ENCODE data around the gene CIAO2B. TPM values are rescaled to one million over a fixed set of nuclear protein-coding genes. Genes with fewer than 3 reads are reported as not detected.
"Not testable (repeated sequence)": the region's sequence is repeated elsewhere in the genome, so short reads cannot be mapped to it uniquely, and the experiment has no call there.

Gene CIAO2B
- total RNA-seq, 1 donor from 2014 or later: 165 TPM

GRCh38 chr16:66943426-66944053 is 9.3 kb upstream of the CIAO2B start:
- Mint-ChIP-seq H3K4me3 (ENCODE audit: low read depth) (no peak overlapping the region), H3K4me1 (ENCODE audit: low read depth) (peaks cover 12% of the 10 kb centered on the region), H3K36me3 (ENCODE audit: low read depth) (peaks cover 43% of the 10 kb centered on the region), H3K27me3 (ENCODE audit: low read depth) (peaks cover 6% of the 10 kb centered on the region), H3K9me3 (no peaks in the 10 kb centered on the region), H3K27ac (no peak overlapping the region)
- no peak for DNase-seq (ENCODE audit: low spot score)
- intact Hi-C loops (cut with micrococcal nuclease): no loop called here

DNA sequence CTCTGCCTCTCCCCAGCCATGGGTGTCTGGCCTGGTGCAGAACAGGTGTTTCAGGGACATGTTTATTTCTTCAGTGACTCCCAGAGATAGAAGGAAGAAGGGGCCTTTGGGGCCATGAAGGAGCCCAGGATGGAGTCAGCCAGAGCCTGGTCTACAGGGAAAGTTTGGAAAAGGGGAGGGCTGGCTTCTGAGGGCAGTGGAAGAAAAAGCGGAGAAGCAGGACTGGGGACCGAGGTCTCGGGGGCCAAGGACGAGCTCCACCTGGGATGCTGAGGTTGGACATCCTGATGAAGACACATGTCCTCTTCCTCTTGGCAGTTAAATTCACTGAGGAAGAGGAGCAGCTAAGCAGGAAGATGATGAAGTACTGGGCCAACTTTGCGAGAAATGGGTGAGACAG is 8.8 kb upstream of the CIAO2B start:
- Mint-ChIP-seq H3K27me3 (ENCODE audit: low read depth) (no peaks in the 10 kb centered on the region), H3K27ac (no peak overlapping the region), H3K9me3 (no peaks in the 10 kb centered on the region), H3K4me1 (ENCODE audit: low read depth) (peaks cover 8% of the 10 kb centered on the region), H3K36me3 (ENCODE audit: low read depth) (peaks cover 44% of the 10 kb centered on the region), H3K4me3 (ENCODE audit: low read depth) (no peak overlapping the region)
- intact Hi-C loops (cut with micrococcal nuclease): no loop called here
- DNase-seq (ENCODE audit: low spot score): no peak

GRCh38 chr16:66940236-66940635 is 6.0 kb upstream of the CIAO2B start:
- H3K9me3 Mint-ChIP-seq: no peaks in the 10 kb centered on the region
- no peak for DNase-seq (ENCODE audit: low spot score)
- no peaks in the 10 kb centered on the region for H3K27me3 Mint-ChIP-seq (ENCODE audit: low read depth)
- no peak overlapping the region for H3K27ac Mint-ChIP-seq
- H3K4me3 Mint-ChIP-seq (ENCODE audit: low read depth): no peak overlapping the region
- peaks cover 59% of the 10 kb centered on the region for H3K36me3 Mint-ChIP-seq (ENCODE audit: low read depth)
- peaks cover 22% of the 10 kb centered on the region for H3K4me1 Mint-ChIP-seq (ENCODE audit: low read depth)
- intact Hi-C loops (cut with micrococcal nuclease): no loop called here

DNA sequence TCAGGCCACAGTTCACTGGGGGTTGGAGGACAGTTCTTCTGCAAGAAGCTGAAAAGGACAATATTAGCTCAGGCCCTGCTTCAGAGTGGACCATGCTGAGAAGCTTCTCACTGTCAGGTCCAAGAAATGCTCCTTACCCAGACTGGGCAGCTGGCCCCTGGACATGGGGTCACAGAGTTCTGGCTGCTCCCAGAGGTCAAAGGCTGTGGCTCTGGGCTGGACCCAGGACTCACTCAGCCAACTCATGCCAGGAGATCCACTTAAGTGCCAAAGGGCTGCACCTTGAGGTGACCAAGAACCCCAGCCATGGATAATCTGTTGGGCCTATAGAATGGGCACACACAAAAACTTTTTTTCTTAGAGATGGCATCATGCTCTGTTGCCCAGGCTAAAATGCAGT is 5.2 kb upstream of the CIAO2B start:
- no peak overlapping the region for H3K4me3 Mint-ChIP-seq (ENCODE audit: low read depth)
- H3K4me1 Mint-ChIP-seq (ENCODE audit: low read depth): peaks cover 25% of the 10 kb centered on the region
- peaks cover 59% of the 10 kb centered on the region for H3K36me3 Mint-ChIP-seq (ENCODE audit: low read depth)
- no peaks in the 10 kb centered on the region for H3K27me3 Mint-ChIP-seq (ENCODE audit: low read depth)
- no peaks in the 10 kb centered on the region for H3K9me3 Mint-ChIP-seq
- no peak for DNase-seq (ENCODE audit: low spot score)
- H3K27ac Mint-ChIP-seq: no peak overlapping the region
- intact Hi-C loops (cut with micrococcal nuclease): no loop called here

- H3K4me3 Mint-ChIP-seq (ENCODE audit: low read depth): no peak overlapping the region
- no peak for DNase-seq (ENCODE audit: low spot score)
- no peaks in the 10 kb centered on the region for H3K27me3 Mint-ChIP-seq (ENCODE audit: low read depth)
- H3K36me3 Mint-ChIP-seq (ENCODE audit: low read depth): peaks cover 63% of the 10 kb centered on the region
- H3K27ac Mint-ChIP-seq: no peak overlapping the region
- H3K9me3 Mint-ChIP-seq: no peaks in the 10 kb centered on the region
- peaks cover 34% of the 10 kb centered on the region for H3K4me1 Mint-ChIP-seq (ENCODE audit: low read depth)
- intact Hi-C loops (cut with micrococcal nuclease): no loop called here
Observed at GRCh38 chr16:66937725-66938337, 3.6 kb upstream of the CIAO2B start.

GRCh38 chr16:66936889-66937554 is 2.8 kb upstream of the CIAO2B start:
- H3K4me1 Mint-ChIP-seq (ENCODE audit: low read depth): peaks cover 42% of the 10 kb centered on the region
- H3K36me3 Mint-ChIP-seq (ENCODE audit: low read depth): peaks cover 62% of the 10 kb centered on the region
- peak overlapping the region; percentile 21 for H3K27ac Mint-ChIP-seq
- H3K9me3 Mint-ChIP-seq: no peaks in the 10 kb centered on the region
- DNase-seq (ENCODE audit: low spot score): no peak
- intact Hi-C loops (cut with micrococcal nuclease): no loop called here
- peak overlapping the region; percentile 63 for H3K4me3 Mint-ChIP-seq (ENCODE audit: low read depth)
- H3K27me3 Mint-ChIP-seq (ENCODE audit: low read depth): no peaks in the 10 kb centered on the region

- Mint-ChIP-seq H3K4me3 (ENCODE audit: low read depth) (peak overlapping the region; percentile 63), H3K36me3 (ENCODE audit: low read depth) (peaks cover 62% of the 10 kb centered on the region), H3K27ac (peak overlapping the region; percentile 21), H3K9me3 (no peaks in the 10 kb centered on the region), H3K4me1 (ENCODE audit: low read depth) (peaks cover 48% of the 10 kb centered on the region), H3K27me3 (ENCODE audit: low read depth) (no peaks in the 10 kb centered on the region)
- DNase-seq (ENCODE audit: low spot score): no peak
- intact Hi-C loops (cut with micrococcal nuclease): no loop called here
Observed at GRCh38 chr16:66936462-66936861, 2.3 kb upstream of the CIAO2B start.

DNA sequence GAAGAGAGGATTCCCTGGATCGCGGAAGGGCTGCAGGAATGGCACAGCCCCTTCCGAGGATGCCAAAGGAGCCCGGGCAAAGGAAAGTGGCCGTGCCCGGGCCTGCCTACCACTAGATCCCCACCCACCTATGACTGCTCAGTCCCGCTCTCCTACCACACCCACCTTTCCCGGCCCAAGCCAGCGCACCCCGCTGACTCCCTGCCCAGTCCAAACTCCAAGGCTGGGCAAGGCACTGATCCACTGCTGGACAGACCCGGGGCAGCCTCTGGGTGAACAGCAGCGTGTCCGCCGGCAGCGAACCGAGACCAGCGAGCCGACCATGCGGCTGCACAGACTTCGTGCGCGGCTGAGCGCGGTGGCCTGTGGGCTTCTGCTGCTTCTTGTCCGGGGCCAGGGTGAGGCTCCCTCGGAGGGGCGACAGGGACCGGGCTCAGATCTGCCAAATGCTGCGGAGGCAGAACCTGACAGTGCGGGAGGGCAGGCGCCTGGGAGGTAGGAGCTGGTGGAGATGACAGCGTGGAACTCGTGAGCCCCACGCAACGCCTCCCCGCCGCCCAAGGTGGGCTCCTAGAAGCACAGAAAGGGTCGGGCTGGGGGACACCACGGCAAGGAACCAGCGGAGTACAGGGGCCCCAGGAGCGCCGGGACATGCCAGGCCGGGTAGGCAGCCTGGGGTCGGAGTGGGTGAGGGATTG is 1.3 kb upstream of the CIAO2B start, which contains the start of gene CES2:
TSS of gene CES2 (plus strand) at position 203 of the 698 bp plus-strand sequence. CDS start at position 323, 120 bp downstream.
- peaks cover 48% of the 10 kb centered on the region for H3K4me1 Mint-ChIP-seq (ENCODE audit: low read depth)
- intact Hi-C loops (cut with micrococcal nuclease): no loop called here
- peaks cover 57% of the 10 kb centered on the region for H3K36me3 Mint-ChIP-seq (ENCODE audit: low read depth)

GRCh38 chr16:66934839-66935313 is 674 bp upstream of the CIAO2B start:
- Mint-ChIP-seq H3K4me1 (ENCODE audit: low read depth) (peaks cover 48% of the 10 kb centered on the region), H3K4me3 (ENCODE audit: low read depth) (peak overlapping the region; percentile 94), H3K36me3 (ENCODE audit: low read depth) (peaks cover 55% of the 10 kb centered on the region), H3K27ac (peak overlapping the region; percentile 94)
- H3K27me3 Mint-ChIP-seq (ENCODE audit: low read depth); H3K9me3 Mint-ChIP-seq; DNase-seq (ENCODE audit: low spot score); intact Hi-C loops (cut with micrococcal nuclease): not testable (repeated sequence)

More for the DNA sequence above, 1.3 kb upstream of the CIAO2B start, which contains the start of gene CES2:
- H3K9me3 Mint-ChIP-seq: no peaks in the 10 kb centered on the region
- peak within 1 kb of the TSS; percentile 94 for H3K4me3 Mint-ChIP-seq (ENCODE audit: low read depth)
- peak within 1 kb of the TSS; percentile 94 for H3K27ac Mint-ChIP-seq
- DNase-seq (ENCODE audit: low spot score): no peak
- H3K27me3 Mint-ChIP-seq (ENCODE audit: low read depth): no peaks in the 10 kb centered on the region

GRCh38 chr16:66933776-66934137 is 445 bp downstream of the CIAO2B start:
- no peaks in the 10 kb centered on the region for H3K27me3 Mint-ChIP-seq (ENCODE audit: low read depth)
- intact Hi-C loops (cut with micrococcal nuclease): no loop called here
- peak overlapping the region; percentile 94 for H3K27ac Mint-ChIP-seq
- no peak for DNase-seq (ENCODE audit: low spot score)
- peak overlapping the region; percentile 94 for H3K4me3 Mint-ChIP-seq (ENCODE audit: low read depth)
- peaks cover 48% of the 10 kb centered on the region for H3K4me1 Mint-ChIP-seq (ENCODE audit: low read depth)
- peaks cover 47% of the 10 kb centered on the region for H3K36me3 Mint-ChIP-seq (ENCODE audit: low read depth)
- H3K9me3 Mint-ChIP-seq: no peaks in the 10 kb centered on the region

DNA sequence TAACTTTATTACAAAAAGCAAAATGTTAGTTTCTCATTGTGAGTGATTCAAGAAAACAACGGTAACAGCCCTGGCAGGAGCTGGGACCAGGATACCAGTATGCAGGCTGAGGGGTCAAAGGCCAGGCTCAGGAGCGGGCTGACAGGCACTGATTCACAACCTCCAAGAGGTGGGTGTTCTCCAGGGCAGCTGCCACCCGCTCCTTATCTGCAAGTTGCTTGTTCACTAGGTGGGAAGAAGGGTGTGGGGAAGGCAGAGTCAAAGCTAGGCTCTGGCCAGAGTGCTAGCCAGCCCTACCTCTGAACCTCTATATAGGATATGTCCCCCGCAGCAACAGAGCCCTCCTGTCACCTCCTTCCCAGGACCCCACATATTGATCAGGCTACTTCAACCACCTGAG is 2.1 kb downstream of the CIAO2B start:
- no peak for DNase-seq (ENCODE audit: low spot score)
- peak overlapping the region; percentile 29 for H3K27ac Mint-ChIP-seq
- intact Hi-C loops (cut with micrococcal nuclease): no loop called here
- no peaks in the 10 kb centered on the region for H3K9me3 Mint-ChIP-seq
- H3K4me3 Mint-ChIP-seq (ENCODE audit: low read depth): peak overlapping the region; percentile 94
- H3K4me1 Mint-ChIP-seq (ENCODE audit: low read depth): peaks cover 51% of the 10 kb centered on the region
- peaks cover 36% of the 10 kb centered on the region for H3K36me3 Mint-ChIP-seq (ENCODE audit: low read depth)
- H3K27me3 Mint-ChIP-seq (ENCODE audit: low read depth): no peaks in the 10 kb centered on the region

DNA sequence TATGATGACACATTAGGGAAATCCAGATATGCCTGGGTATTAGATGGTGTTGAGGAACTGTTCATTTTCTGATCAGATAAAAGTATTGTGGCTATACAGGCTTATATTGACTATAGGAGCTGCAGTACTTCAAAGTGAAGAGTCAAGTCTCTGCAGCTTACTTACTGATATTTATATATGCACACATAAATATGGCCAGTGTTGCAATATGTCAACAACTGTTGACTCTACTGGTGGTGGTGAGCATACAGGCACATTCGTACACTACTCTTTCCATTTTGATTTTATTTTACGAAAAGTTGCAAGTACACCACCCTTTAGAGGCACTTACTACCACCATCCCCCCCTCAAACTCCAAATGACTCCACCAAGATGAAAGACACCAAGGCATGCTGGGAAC is 2.5 kb downstream of the CIAO2B start:
- Mint-ChIP-seq H3K27me3 (ENCODE audit: low read depth) (no peaks in the 10 kb centered on the region), H3K27ac (peak overlapping the region; percentile 29), H3K4me3 (ENCODE audit: low read depth) (peak overlapping the region; percentile 67), H3K9me3 (no peaks in the 10 kb centered on the region), H3K4me1 (ENCODE audit: low read depth) (peaks cover 48% of the 10 kb centered on the region), H3K36me3 (ENCODE audit: low read depth) (peaks cover 34% of the 10 kb centered on the region)
- intact Hi-C loops (cut with micrococcal nuclease): no loop called here
- no peak for DNase-seq (ENCODE audit: low spot score)

Measured in activated T-helper 2 cell treated with anti-CD3 and anti-CD28 coated beads, Interferon-gamma antibody, Interleukin-2, Interleukin-4, amounts not matched to agents 10 μg/mL and 5 μg/mL and 100 μg/mL, durations not matched to agents 14 hours and 24 hours and 36 hours (primary cell).